Measurements from ENCODE around the gene GUCY1A1.

GUCY1A1 gene

DNA sequence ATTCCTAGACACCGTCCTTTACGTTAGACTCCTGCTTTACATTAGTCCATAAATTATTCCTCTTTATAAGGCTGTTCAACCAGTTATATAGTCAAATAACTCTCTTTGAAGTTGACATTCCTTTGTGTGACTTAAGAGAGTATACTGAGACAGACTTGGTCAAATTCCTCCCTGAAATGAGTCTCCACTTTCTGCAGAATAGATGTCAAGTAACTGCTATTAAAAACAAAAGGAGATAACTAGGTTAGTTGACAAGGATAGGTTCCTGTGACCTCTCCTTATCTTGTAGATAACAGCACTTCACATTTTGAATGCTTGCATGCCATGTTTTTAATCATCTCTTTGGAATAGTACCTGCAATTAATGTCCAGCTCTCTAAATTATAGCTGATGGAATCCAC lies 5.7 kb downstream of the GUCY1A1 start:
- no peaks in the 10 kb centered on the region for H3K27me3 ChIP-seq (replicated peaks; ENCODE audit: control insufficient read depth, insufficient read depth, low read length)
- H3K36me3 ChIP-seq (ENCODE audit: control insufficient read depth, insufficient read depth, low read length): no peaks in the 10 kb centered on the region
- TF ChIP-seq, protein P1, sequence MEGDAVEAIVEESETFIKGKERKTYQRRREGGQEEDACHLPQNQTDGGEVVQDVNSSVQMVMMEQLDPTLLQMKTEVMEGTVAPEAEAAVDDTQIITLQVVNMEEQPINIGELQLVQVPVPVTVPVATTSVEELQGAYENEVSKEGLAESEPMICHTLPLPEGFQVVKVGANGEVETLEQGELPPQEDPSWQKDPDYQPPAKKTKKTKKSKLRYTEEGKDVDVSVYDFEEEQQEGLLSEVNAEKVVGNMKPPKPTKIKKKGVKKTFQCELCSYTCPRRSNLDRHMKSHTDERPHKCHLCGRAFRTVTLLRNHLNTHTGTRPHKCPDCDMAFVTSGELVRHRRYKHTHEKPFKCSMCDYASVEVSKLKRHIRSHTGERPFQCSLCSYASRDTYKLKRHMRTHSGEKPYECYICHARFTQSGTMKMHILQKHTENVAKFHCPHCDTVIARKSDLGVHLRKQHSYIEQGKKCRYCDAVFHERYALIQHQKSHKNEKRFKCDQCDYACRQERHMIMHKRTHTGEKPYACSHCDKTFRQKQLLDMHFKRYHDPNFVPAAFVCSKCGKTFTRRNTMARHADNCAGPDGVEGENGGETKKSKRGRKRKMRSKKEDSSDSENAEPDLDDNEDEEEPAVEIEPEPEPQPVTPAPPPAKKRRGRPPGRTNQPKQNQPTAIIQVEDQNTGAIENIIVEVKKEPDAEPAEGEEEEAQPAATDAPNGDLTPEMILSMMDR (IDR thresholded peaks at IDR 0.05; ENCODE audit: insufficient read depth, low read length, poor library complexity, severe bottlenecking): no peak
- no peak overlapping the region for H3K4me3 ChIP-seq (replicated peaks; ENCODE audit: low read depth, low read length)
- no peak for DNase-seq (ENCODE audit: extremely low read depth, insufficient read length)

DNA sequence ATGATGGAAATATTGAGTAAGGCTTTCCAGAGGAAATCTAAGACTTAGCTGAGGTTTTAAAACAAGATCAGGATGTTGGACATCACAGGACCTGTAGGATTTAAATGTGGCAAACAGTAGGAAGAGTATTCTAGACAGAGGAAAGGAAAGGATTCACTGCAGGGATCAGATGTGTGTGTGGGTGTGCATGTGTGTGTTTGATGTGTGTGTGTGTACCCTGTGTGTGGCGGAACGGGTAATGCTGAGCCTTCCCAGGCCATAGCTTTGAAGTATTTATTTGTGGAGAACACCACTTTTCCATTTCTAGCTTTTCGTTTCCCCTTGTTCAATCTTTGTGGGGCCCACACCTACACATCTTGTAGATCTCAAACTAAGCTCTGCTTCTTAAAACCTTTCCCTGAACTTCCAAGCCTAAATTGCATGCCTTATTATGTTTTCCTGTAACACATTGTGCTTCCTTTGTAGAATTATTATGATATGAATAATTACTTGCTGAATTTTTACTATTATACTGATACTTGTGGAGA lies 6.9 kb downstream of the GUCY1A1 start:
- no peak overlapping the region for H3K4me3 ChIP-seq (replicated peaks; ENCODE audit: low read depth, low read length)
- no peak for DNase-seq (ENCODE audit: extremely low read depth, insufficient read length)
- TF ChIP-seq, protein P1 (IDR thresholded peaks at IDR 0.05; ENCODE audit: insufficient read depth, low read length, poor library complexity, severe bottlenecking): no peak
- no peaks in the 10 kb centered on the region for H3K36me3 ChIP-seq (ENCODE audit: control insufficient read depth, insufficient read depth, low read length)
- no peaks in the 10 kb centered on the region for H3K27me3 ChIP-seq (replicated peaks; ENCODE audit: control insufficient read depth, insufficient read depth, low read length)

DNA sequence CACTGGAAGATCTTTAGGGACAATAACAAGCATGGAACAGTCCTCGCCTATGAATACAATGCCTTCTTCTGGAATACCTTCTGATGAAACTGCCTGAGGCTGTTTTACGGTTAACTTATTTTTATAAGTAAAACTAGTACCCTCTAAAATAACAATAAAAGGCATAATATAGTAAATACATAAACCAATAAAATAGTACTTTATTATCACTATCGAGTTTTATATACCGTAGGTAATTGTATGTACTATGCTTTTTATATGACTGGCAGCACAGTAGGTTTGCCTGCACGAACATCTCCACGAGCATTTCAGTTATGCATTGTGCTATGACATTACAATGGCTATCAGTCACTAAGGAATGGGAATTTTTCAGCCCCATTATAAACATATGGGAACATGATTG lies 8.0 kb downstream of the GUCY1A1 start:
- H3K36me3 ChIP-seq (ENCODE audit: control insufficient read depth, insufficient read depth, low read length): no peaks in the 10 kb centered on the region
- no peak overlapping the region for H3K4me3 ChIP-seq (replicated peaks; ENCODE audit: low read depth, low read length)
- DNase-seq (ENCODE audit: extremely low read depth, insufficient read length): no peak
- TF ChIP-seq, protein P1 (IDR thresholded peaks at IDR 0.05; ENCODE audit: insufficient read depth, low read length, poor library complexity, severe bottlenecking): no peak
- no peaks in the 10 kb centered on the region for H3K27me3 ChIP-seq (replicated peaks; ENCODE audit: control insufficient read depth, insufficient read depth, low read length)

DNA sequence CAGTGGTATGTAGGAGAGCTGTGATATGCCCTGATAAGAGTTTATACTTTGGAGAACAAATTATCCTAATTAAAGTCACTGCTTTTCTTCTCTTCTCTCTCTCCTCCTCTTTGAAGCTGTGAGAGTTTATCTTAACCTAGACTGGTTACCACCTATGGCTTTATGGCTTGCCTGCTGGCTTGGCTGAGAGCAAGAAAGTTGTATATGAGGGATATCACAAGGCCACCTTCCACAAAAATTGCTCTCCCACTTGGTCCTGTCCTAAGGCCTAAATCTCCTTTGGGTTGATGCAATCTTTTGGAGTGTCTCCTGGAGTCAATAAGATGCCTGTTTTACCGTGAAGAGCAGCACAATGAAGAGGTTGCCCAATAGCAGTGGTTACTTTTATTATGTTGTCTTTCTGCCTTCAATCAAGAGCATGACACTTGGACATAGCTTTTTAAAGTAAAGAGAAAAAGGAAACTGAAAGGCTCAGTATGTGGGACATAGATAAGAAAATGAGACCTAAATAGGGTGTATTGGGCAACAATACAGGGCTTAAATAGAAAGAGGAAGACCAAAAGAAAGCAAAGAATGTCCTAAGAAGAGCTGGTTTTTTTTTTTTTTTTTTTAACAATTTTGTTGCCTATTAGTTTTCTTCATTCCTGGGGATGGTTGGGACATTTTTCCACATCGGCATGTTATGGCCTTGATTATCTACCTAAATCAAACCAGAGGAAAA lies 9.2 kb downstream of the GUCY1A1 start:
- Histone ChIP-seq H3K27me3 (replicated peaks; ENCODE audit: control insufficient read depth, insufficient read depth, low read length) (no peaks in the 10 kb centered on the region), H3K36me3 (ENCODE audit: control insufficient read depth, insufficient read depth, low read length) (no peaks in the 10 kb centered on the region), H3K4me3 (replicated peaks; ENCODE audit: low read depth, low read length) (no peak overlapping the region)
- no peak for DNase-seq (ENCODE audit: extremely low read depth, insufficient read length)
- TF ChIP-seq, protein P1 (IDR thresholded peaks at IDR 0.05; ENCODE audit: insufficient read depth, low read length, poor library complexity, severe bottlenecking): no peak

DNA sequence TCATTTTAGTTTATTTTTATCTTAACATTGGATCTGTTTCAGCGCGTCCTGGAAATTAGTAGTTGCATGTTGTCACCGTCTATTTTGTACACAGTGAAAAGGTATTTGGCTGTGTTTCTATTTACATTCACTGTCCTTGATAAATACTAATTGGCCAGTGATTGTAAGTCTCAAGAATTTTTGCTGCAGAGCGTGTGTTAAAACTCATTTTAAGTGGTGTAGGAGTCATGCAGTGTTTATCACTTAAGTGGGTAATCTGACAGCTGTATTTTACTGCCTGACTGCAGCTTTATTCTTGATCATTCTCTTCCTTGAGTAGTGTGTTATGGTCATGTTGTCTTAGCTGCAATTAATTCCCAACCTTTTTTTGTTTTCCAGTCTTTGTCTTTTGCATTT lies 9.8 kb downstream of the GUCY1A1 start:
- TF ChIP-seq, protein P1 (IDR thresholded peaks at IDR 0.05; ENCODE audit: insufficient read depth, low read length, poor library complexity, severe bottlenecking): no peak
- Histone ChIP-seq H3K4me3 (replicated peaks; ENCODE audit: low read depth, low read length) (no peak overlapping the region), H3K27me3 (replicated peaks; ENCODE audit: control insufficient read depth, insufficient read depth, low read length) (no peaks in the 10 kb centered on the region), H3K36me3 (ENCODE audit: control insufficient read depth, insufficient read depth, low read length) (no peaks in the 10 kb centered on the region)
- DNase-seq (ENCODE audit: extremely low read depth, insufficient read length): no peak

Data from GM06990 (cell line).